DND-41 (cell line): ENCODE measurements around the gene TAGAP.

Source experiments
- EZH2 ChIP-seq: IDR thresholded peaks from 3 replicates; pipeline ENCODE4 v1.6.1; 2012; ENCODE audit warnings: borderline replicate concordance, low read depth, mild to moderate bottlenecking, moderate library complexity, low read length, inconsistent platforms; ENCODE audit not compliant: severe bottlenecking
- TF ChIP-seq, protein P1 (sequence below): IDR thresholded peaks from 2 replicates; pipeline ENCODE4 v1.5.1; 2012; ENCODE audit warnings: borderline replicate concordance, low read length, moderate library complexity, mild to moderate bottlenecking; ENCODE audit not compliant: poor library complexity, severe bottlenecking; ENCODE audit errors: extremely low read depth

DNA sequence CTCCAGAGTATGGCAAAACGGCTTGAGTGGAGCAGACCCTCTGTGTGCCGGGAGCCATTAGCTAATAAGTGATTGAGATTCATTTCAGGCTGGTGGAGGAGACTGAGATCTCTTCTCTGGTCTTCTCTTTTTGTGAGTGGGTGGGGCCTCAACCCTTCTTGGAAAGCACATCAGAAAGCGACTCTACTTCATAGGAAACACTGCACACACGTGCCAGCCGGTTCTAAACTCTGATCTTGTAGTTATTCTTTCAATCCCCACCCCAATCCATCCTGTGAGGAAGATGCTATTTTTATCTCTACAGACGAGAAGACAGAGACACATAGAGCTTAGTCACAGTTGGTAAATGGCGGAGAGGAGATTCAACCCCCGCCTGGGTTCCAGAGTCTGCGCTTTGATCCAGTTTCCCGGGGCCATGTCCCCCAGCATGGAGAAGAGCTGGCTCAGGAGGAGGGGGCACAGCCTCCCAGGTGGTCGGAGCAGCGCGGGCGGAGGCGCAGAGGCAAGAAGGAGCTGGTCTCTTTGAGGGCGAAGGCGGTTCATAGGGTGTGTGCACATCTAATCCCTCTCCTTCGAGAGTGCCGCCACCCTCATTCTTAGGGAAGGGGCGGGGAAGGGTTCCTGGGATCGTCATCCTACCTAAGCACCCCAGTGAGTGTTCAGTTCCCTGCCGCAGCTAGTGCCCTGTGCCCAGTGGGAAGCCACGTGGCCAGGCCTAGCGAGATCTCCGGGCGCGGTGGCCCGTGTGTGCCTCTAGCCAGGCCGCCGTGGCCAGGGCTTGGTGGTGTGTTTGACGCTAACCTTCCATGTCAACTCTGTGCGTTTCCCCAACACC lies 49.0 kb upstream of the TAGAP start:
- TF ChIP-seq, protein P1, sequence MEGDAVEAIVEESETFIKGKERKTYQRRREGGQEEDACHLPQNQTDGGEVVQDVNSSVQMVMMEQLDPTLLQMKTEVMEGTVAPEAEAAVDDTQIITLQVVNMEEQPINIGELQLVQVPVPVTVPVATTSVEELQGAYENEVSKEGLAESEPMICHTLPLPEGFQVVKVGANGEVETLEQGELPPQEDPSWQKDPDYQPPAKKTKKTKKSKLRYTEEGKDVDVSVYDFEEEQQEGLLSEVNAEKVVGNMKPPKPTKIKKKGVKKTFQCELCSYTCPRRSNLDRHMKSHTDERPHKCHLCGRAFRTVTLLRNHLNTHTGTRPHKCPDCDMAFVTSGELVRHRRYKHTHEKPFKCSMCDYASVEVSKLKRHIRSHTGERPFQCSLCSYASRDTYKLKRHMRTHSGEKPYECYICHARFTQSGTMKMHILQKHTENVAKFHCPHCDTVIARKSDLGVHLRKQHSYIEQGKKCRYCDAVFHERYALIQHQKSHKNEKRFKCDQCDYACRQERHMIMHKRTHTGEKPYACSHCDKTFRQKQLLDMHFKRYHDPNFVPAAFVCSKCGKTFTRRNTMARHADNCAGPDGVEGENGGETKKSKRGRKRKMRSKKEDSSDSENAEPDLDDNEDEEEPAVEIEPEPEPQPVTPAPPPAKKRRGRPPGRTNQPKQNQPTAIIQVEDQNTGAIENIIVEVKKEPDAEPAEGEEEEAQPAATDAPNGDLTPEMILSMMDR = no peak
- no peak for TF ChIP-seq EZH2
